GM20000 (cell line): Measurements from ENCODE around the gene ANKRD33B.

ENCODE experiments used
- DNase-seq: peaks from one replicate; pipeline ENCODE4 v3.0.0; 2012; ENCODE audit warnings: low spot score
- TF ChIP-seq, protein P1 (sequence below): IDR thresholded peaks from 2 replicates; pipeline ENCODE4 v1.5.1; 2012; ENCODE audit warnings: mild to moderate bottlenecking, control low read depth; ENCODE audit errors: extremely low read depth, missing control alignments

Gene ANKRD33B

DNA sequence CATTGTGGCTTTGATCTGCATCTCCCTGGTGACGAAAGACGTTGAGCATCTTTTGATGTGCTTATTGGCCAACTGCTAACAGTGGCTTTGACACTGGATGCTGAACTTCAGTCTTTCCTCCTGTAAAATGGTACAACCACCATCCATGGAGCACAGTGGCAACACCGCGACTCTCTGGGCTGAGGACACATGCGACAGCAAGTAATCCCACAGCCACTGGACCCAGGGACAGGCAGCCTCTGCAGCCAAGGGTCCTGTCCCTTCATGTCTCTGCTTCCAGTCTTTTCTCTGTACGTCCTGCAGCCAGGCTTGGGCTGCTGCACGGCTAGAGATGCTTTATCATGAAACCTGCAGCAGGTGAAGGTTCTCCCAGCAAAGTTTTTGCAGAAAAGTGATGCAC, 113.7 kb downstream of the ANKRD33B start:
- TF ChIP-seq, protein P1, sequence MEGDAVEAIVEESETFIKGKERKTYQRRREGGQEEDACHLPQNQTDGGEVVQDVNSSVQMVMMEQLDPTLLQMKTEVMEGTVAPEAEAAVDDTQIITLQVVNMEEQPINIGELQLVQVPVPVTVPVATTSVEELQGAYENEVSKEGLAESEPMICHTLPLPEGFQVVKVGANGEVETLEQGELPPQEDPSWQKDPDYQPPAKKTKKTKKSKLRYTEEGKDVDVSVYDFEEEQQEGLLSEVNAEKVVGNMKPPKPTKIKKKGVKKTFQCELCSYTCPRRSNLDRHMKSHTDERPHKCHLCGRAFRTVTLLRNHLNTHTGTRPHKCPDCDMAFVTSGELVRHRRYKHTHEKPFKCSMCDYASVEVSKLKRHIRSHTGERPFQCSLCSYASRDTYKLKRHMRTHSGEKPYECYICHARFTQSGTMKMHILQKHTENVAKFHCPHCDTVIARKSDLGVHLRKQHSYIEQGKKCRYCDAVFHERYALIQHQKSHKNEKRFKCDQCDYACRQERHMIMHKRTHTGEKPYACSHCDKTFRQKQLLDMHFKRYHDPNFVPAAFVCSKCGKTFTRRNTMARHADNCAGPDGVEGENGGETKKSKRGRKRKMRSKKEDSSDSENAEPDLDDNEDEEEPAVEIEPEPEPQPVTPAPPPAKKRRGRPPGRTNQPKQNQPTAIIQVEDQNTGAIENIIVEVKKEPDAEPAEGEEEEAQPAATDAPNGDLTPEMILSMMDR, result no peak
- no peak for DNase-seq

DNA sequence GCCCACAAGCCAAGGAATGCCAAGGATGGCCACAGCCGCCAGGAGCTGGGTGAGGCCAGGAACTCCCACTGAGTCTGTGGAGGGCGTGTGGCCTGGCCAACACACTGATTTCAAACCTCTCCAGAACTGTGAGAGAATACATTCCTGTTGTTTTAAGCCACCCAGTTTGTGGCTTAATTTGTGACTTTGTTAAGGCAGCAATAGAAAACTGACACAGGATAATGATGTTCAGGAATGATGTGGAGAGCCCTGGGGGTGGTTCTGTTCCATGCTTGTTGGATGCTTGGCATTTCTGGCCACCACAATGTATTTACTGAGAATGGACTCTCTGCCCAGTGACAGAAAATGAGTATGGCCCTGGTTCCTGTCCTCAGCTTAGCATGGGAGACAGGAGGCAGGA, 114.4 kb downstream of the ANKRD33B start:
- TF ChIP-seq, protein P1, result no peak
- DNase-seq, result no peak

DNA sequence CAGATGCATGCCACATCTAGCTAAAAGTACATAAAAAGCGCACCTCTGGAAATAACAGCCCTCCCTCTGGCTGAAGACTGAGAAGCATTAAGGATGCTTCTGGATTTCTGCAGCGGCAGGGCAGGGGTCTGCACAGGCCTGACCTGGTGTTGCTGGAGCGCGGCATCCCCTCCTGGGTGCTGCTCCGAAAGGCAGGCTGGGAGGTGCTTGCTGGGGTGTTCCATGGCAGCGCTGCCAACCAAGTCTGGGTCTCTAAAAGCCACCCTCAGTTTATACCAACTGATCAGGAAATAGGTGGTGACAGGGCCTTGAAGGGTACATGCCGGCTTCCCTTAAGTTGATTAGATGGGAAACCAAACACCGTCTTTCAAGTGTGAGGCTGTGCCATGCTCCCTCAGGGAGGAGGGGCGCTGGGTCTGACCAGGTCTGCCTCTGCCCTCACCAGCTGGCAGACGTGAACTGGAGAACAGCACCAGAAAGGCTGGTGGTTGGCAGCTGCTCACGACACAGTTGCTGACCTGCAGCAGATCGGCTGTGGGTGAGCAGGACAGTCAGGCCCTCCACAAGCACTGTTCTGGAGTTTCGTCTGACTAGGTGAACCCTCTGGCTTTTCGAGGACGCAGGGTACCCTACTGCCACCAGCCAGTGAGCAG, 115.6 kb downstream of the ANKRD33B start:
- TF ChIP-seq, protein P1, result no peak
- DNase-seq, result no peak

DNA sequence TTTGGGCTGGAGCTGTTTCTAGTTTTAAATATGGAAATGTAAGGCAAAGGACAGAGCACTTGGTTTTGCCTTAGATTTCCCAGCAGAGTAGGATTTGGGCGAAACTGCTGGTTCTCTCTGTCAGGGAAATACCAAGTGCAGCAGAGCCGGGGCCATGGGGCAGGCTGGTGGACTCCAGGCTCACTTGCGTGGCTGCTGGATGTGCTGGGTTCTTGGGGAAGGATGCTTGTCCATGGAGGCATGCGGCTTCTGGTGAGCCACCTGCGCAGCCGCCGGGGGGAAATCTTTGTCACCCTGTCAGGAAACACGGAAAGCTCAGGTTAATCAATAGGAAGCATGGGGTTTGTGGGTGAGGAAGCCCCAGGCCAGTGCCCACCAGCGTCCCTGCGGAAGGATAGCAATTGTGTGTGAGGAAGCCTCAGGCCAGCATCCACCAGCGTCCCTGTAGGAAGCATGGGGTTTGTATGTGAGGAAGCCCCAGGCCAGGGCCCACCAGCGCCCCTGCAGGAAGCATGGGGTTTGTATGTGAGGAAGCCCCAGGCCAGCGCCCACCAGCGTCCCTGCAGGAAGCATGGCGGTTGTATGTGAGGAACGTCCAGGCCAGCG, 117.1 kb downstream of the ANKRD33B start:
- TF ChIP-seq, protein P1, result no peak
- DNase-seq, result no peak

DNA sequence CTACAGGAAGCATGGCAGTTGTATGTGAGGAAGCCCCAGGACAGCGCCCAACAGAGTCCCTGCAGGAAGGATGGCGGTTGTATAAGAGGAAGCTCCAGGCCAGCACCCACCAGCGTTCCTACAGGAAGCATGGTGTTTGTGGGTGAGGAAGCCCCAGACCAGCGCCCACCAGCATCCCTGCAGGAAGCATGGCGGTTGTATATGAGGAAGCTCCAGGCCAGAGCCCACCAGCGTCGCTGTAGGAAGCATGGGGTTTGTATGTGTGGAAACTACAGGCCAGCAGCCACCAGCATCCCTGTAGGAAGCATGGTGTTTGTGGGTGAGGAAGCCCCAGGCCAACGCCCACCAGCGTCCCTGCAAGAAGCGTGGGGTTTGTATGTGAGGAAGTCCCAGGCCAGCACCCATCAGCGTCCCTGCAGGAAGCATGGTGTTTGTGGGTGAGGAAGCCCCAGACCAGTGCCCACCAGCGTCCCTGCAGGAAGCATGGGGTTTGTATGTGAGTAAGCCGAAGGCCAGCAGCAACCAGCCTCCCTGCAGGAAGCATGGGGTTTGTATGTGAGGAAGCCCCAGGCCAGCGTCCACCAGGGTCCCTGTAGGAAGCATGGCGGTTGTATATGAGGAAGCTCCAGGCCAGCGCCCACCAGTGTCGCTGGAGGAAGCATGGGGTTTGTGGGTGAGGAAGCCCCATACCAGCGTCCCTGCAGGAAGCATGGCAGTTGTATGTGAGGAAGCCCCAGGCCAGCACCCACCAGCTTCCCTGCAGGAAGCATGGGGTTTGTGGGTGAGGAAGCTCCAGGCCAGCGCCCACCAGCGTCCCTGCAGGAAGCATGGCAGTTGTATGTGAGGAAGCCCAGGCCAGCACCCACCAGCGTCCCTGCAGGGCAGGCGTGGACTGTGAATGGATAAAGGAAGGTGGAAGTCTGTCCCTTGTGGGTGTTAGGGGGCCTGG, 118.1 kb downstream of the ANKRD33B start:
- DNase-seq, result no peak
- TF ChIP-seq, protein P1, result no peak

DNA sequence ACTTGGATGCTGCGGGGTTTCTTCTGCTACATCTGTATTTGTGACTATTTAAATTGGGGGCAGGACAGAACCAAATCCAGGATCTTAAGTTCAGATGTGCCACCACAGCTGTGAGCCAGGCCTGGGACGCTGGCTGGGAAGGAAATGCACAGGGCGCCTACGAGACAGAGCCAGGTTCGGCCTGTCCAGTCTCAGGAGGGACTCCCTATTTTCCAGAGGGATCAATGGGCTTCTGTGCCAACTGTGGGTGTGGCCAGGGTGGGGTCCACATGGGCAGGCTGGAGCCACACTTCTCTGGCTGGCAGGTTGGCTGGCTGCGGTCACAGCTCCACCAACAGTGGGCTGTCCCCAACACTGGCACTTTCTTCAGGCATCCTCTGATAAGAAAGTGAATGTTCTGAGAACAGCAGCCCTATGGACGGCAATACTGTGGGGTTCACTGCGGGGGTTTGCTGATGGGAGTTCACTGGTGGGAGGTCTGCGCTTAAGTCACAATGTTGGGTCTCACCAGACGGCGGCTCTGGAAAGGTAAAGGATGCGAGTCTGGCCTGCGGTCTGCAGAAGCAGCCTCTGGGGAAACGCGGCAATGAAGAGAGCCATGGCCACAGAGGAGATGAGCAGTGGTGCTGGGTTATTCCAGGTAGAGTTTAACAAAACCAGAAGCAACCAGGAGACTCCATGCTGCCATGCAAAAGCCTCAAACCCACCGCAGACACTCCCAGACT, 119.1 kb downstream of the ANKRD33B start:
- no peak for DNase-seq
- TF ChIP-seq, protein P1, result no peak
